ENCODE measurements around the gene APBA3.

DNA sequence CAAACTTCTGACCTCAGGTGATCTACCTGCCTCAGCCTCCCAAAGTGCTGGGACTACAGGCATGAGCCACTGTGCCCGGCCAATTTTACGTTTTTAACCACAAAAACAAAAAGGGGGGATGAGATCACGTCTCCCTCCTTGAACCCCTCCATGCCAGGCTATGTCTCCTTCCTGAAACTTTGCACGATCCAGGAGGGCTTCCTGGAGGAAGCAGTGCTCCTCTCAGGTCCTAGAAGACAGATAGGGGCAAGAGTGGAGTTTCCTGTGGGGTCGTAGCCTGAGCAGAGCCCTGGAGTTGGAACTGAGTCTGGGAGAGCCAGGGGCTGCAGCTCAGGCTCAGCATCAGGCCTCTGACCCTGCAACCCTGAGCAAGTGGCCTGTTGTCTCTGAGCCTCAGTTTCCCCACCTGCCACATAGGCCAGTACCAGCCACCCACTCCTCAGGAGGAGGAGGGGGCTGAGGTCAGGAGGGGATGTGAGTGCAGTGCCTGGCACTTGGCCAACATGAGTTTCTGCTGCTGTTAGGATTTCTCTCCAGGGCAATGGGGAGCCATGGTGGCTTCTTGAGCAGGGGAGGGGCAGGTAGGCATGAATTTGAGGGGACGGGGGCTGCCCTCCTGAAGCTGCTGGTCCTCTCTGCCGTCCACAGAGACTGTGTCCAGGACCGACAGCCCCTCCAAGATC is 16.0 kb downstream of the APBA3 start:
- TF ChIP-seq, protein P1, sequence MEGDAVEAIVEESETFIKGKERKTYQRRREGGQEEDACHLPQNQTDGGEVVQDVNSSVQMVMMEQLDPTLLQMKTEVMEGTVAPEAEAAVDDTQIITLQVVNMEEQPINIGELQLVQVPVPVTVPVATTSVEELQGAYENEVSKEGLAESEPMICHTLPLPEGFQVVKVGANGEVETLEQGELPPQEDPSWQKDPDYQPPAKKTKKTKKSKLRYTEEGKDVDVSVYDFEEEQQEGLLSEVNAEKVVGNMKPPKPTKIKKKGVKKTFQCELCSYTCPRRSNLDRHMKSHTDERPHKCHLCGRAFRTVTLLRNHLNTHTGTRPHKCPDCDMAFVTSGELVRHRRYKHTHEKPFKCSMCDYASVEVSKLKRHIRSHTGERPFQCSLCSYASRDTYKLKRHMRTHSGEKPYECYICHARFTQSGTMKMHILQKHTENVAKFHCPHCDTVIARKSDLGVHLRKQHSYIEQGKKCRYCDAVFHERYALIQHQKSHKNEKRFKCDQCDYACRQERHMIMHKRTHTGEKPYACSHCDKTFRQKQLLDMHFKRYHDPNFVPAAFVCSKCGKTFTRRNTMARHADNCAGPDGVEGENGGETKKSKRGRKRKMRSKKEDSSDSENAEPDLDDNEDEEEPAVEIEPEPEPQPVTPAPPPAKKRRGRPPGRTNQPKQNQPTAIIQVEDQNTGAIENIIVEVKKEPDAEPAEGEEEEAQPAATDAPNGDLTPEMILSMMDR (IDR thresholded peaks at IDR 0.05; ENCODE audit: low read length): no peak
- TF ChIP-seq EZH2 (optimal IDR thresholded peaks at IDR 0.05; ENCODE audit: low read depth, low read length): no peak

All from MM.1S (cell line).